ENCODE results near the gene ARSI.

ARSI gene

GRCh38 chr5:150302301-150303069, at the start of gene ARSI:
Gene ARSI, minus strand, starts transcription at chr5:150302905. Its CDS starts 532 bp downstream, at chr5:150302373.
- DNase-seq (ENCODE audit: low read depth in 2 of 2), result no peak

- peak; percentile 27 to 29 for DNase-seq (ENCODE audit: low read depth in 2 of 2)
These were observed 48.0 kb upstream of the ARSI start for GRCh38 chr5:150350524-150351344.

- DNase-seq (ENCODE audit: low read depth in 2 of 2), result no peak
These were observed 47.1 kb upstream of the ARSI start for GRCh38 chr5:150349681-150350275.

- DNase-seq (ENCODE audit: low read depth in 2 of 2), result no peak
These were observed 44.7 kb upstream of the ARSI start for GRCh38 chr5:150347451-150347850.

- no peak for DNase-seq (ENCODE audit: low read depth in 2 of 2)
These were observed 44.3 kb upstream of the ARSI start for GRCh38 chr5:150347003-150347402.

- no peak for DNase-seq (ENCODE audit: low read depth in 2 of 2)
These were observed 43.9 kb upstream of the ARSI start for GRCh38 chr5:150346592-150346991.

- DNase-seq (ENCODE audit: low read depth in 2 of 2), result no peak
These were observed 43.0 kb upstream of the ARSI start for GRCh38 chr5:150345716-150346115.

- no peak for DNase-seq (ENCODE audit: low read depth in 2 of 2)
These were observed 41.4 kb upstream of the ARSI start for GRCh38 chr5:150343994-150344631.

- no peak for DNase-seq (ENCODE audit: low read depth in 2 of 2)
These were observed 39.9 kb upstream of the ARSI start for GRCh38 chr5:150342583-150342982.

GRCh38 chr5:150341989-150342388, 39.3 kb upstream of the ARSI start:
- no peak for DNase-seq (ENCODE audit: low read depth in 2 of 2)

- no peak for DNase-seq (ENCODE audit: low read depth in 2 of 2)
These were observed 38.6 kb upstream of the ARSI start for GRCh38 chr5:150341331-150341730.

GRCh38 chr5:150340614-150341255, 38.0 kb upstream of the ARSI start:
- no peak for DNase-seq (ENCODE audit: low read depth in 2 of 2)

GRCh38 chr5:150339841-150340240, 37.1 kb upstream of the ARSI start:
- DNase-seq (ENCODE audit: low read depth in 2 of 2), result no peak

- DNase-seq (ENCODE audit: low read depth in 2 of 2), result no peak
These were observed 36.5 kb upstream of the ARSI start for GRCh38 chr5:150339165-150339564.

- DNase-seq (ENCODE audit: low read depth in 2 of 2), result no peak
These were observed 35.8 kb upstream of the ARSI start for GRCh38 chr5:150338546-150338945.

GRCh38 chr5:150335778-150336177, 33.1 kb upstream of the ARSI start:
- no peak for DNase-seq (ENCODE audit: low read depth in 2 of 2)

GRCh38 chr5:150333400-150333799, 30.7 kb upstream of the ARSI start:
- no peak for DNase-seq (ENCODE audit: low read depth in 2 of 2)

- DNase-seq (ENCODE audit: low read depth in 2 of 2), result no peak
These were observed 27.5 kb upstream of the ARSI start for GRCh38 chr5:150329881-150330876.

- no peak for DNase-seq (ENCODE audit: low read depth in 2 of 2)
These were observed 26.3 kb upstream of the ARSI start for GRCh38 chr5:150329038-150329437.

GRCh38 chr5:150328515-150328914, 25.8 kb upstream of the ARSI start:
- no peak for DNase-seq (ENCODE audit: low read depth in 2 of 2)

Measured in stimulated activated CD4-positive, alpha-beta T cell treated with anti-CD3 and anti-CD28 coated beads, Interleukin-12 subunit alpha, Interleukin-12 subunit beta, amount 100 ng/mL, for 24 hours (primary cell).